GM12878 (cell line): ENCODE measurements around the gene IL22RA2. TPM values are rescaled to one million over a fixed set of nuclear protein-coding genes. Genes with fewer than 3 reads are reported as not detected.

Experiments
- BACH1 ChIP-seq: fragments of 450-650 bp; IDR thresholded peaks from 2 replicates; pipeline ENCODE4 v1.6.1; 2017; ENCODE audit warnings: mild to moderate bottlenecking, borderline replicate concordance
- CEBPB ChIP-seq, 2 experiments: fragments of 150-350 bp in 1 of 2; IDR thresholded peaks; 2 replicates each; pipeline ENCODE4 v1.6.1; 2012 to 2014; ENCODE audit warnings: low read depth in 2 of 2, low read length in 2 of 2, borderline replicate concordance in 1 of 2, inconsistent platforms in 1 of 2
- JUND ChIP-seq: IDR thresholded peaks from 2 replicates; pipeline ENCODE4 v1.6.1; 2012; ENCODE audit warnings: low read depth, mild to moderate bottlenecking, low read length, improper control_type of control experiment, moderate library complexity
- MEF2B ChIP-seq: fragments of 450-650 bp; IDR thresholded peaks from 2 replicates; pipeline ENCODE4 v1.6.1; 2018; ENCODE audit warnings: mild to moderate bottlenecking, moderate library complexity; ENCODE audit not compliant: partially characterized antibody, poor library complexity, severe bottlenecking
- NFXL1 ChIP-seq: fragments of 450-650 bp; IDR thresholded peaks from 2 replicates; pipeline ENCODE4 v1.6.1; 2017; ENCODE audit warnings: antibody characterized with exemption, mild to moderate bottlenecking, borderline replicate concordance
- NFYB ChIP-seq: IDR thresholded peaks from 2 replicates; pipeline ENCODE4 v1.6.1; 2011; ENCODE audit warnings: low read depth, mild to moderate bottlenecking, low read length, improper control_type of control experiment, moderate library complexity; ENCODE audit not compliant: insufficient read depth
- RFX5 ChIP-seq: IDR thresholded peaks from 2 replicates; pipeline ENCODE4 v1.6.1; 2011; ENCODE audit warnings: low read depth, low read length, improper control_type of control experiment
- SPI1 ChIP-seq: IDR thresholded peaks from 2 replicates; pipeline ENCODE4 v1.6.1; 2011; ENCODE audit warnings: low read depth, mild to moderate bottlenecking, low read length, moderate library complexity, borderline replicate concordance; ENCODE audit not compliant: insufficient read depth
- WRNIP1 ChIP-seq: IDR thresholded peaks from 2 replicates; pipeline ENCODE4 v1.6.1; 2011; ENCODE audit warnings: low read depth, low read length, improper control_type of control experiment, borderline replicate concordance
- ZNF274 ChIP-seq: IDR thresholded peaks from one replicate; pipeline ENCODE4 v1.8.0; 2011; ENCODE audit not compliant: insufficient read length, insufficient read depth
- polyA plus RNA-seq, 11 experiments: library from polyadenylated mRNA; depleted of rRNA in 4 of 11; unstranded in 6 of 11; stranded (reverse) in 5 of 11; fragments of >200 nt; fragmentation: Nextera tagmentation in 4 of 11; fragmentation: Illumina TruSeq in 1 of 11; extraction: Ambion mirVana in 4 of 11; extraction: Trizol in 1 of 11; gene quantifications; 1 replicate in 1 of 11; 2 replicates in 10 of 11; pipeline versions ENCODE4 v1.2.1 to v1.2.3, GENCODE V29; 2011 to 2016; ENCODE audit warnings: inconsistent platforms in 2 of 11, missing spikeins in 2 of 11, low read depth in 1 of 11
- total RNA-seq, 4 experiments: library from RNA; depleted of rRNA in 3 of 4; stranded (reverse); fragments of >200 nt in 3 of 4; fragmentation: Illumina TruSeq in 1 of 4; extraction: Trizol in 1 of 4; gene quantifications; 2 replicates each; pipeline versions ENCODE4 v1.2.1 to v1.2.3, GENCODE V29; 2013 to 2021
- TF ChIP-seq, protein P1 (sequence below): fragments of 450-650 bp; IDR thresholded peaks from 2 replicates; pipeline ENCODE4 v1.6.1; 2016; ENCODE audit warnings: mild to moderate bottlenecking
- TF ChIP-seq, protein P2 (sequence below): IDR thresholded peaks from 2 replicates; pipeline ENCODE4 v1.6.1; 2011; ENCODE audit warnings: low read depth, low read length, improper control_type of control experiment, borderline replicate concordance
- TF ChIP-seq, protein P3 (sequence below): fragments of 450-650 bp; IDR thresholded peaks from 2 replicates; pipeline ENCODE4 v1.6.1; 2017; ENCODE audit warnings: mild to moderate bottlenecking, moderate library complexity
- TF ChIP-seq, protein P4 (sequence below): IDR thresholded peaks from 2 replicates; pipeline ENCODE4 v1.6.1; 2011; ENCODE audit warnings: low read depth, mild to moderate bottlenecking, low read length, moderate library complexity, borderline replicate concordance; ENCODE audit errors: extremely low read depth
- TF ChIP-seq, protein P5 (sequence below): fragments of 450-650 bp; conservative IDR thresholded peaks from 2 replicates; pipeline ENCODE4 v1.6.1; 2017; ENCODE audit warnings: mild to moderate bottlenecking, moderate library complexity
- TF ChIP-seq, protein P6 (sequence below): fragments of 450-650 bp; IDR thresholded peaks from 2 replicates; pipeline ENCODE4 v1.6.1; 2014; ENCODE audit warnings: mild to moderate bottlenecking

The IL22RA2 gene
- total and polyA plus RNA-seq, 10 of the 15 experiments (the other 5 are each of a cell fraction or from before 2014, with no cell fraction given) = 0.05 to 0.22 (median 0.09) TPM; not detected in 3

DNA sequence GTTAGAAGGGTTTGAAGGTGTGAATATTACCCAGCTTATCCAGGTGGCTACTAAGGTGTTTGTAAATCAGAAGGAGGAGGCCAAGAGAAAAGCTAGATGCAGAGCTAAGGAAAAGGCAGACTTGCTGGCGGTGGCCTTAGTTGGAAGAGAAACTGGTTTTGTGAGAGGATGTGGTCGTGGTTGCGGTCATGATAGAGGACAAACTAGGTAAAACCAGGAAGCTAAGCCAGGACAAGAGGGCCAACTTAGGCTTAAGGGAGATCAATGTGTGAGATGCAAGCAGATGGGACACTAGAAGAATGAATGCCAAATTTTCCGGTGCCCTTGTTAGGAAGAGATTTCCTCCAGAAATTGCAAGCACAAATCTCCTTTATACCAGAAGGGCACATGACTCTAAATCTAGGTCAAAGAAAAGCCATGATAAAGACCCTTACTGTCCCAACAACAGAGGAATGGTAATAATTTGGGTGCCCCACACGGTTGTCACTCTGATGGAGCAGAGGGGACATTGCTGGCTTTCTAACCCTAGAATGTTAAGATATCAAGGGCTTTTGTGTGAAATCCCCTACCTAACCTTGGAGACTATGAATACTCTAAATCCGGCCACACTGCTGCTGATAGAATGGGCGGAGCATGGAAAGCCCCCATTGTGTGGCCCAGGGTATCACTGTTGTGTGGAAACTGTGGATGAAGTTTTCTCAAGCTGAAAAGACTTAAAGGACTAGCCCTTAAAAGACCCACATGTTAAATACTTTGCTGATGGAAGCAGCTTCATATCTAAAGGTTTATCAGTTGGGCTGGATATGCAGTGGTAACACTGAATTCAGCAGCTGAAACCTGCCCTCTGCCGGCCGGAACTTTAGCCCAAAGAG, 7.8 kb downstream of the IL22RA2 start (continued):
- no peak for TF ChIP-seq MEF2B
- TF ChIP-seq, protein P1, sequence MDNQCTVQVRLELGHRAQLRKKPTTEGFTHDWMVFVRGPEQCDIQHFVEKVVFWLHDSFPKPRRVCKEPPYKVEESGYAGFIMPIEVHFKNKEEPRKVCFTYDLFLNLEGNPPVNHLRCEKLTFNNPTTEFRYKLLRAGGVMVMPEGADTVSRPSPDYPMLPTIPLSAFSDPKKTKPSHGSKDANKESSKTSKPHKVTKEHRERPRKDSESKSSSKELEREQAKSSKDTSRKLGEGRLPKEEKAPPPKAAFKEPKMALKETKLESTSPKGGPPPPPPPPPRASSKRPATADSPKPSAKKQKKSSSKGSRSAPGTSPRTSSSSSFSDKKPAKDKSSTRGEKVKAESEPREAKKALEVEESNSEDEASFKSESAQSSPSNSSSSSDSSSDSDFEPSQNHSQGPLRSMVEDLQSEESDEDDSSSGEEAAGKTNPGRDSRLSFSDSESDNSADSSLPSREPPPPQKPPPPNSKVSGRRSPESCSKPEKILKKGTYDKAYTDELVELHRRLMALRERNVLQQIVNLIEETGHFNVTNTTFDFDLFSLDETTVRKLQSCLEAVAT = peak; percentile 98
- TF ChIP-seq, protein P2, sequence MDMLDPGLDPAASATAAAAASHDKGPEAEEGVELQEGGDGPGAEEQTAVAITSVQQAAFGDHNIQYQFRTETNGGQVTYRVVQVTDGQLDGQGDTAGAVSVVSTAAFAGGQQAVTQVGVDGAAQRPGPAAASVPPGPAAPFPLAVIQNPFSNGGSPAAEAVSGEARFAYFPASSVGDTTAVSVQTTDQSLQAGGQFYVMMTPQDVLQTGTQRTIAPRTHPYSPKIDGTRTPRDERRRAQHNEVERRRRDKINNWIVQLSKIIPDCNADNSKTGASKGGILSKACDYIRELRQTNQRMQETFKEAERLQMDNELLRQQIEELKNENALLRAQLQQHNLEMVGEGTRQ = no peak; the same call in 1 of the 2 replicates
- TF ChIP-seq, protein P3, sequence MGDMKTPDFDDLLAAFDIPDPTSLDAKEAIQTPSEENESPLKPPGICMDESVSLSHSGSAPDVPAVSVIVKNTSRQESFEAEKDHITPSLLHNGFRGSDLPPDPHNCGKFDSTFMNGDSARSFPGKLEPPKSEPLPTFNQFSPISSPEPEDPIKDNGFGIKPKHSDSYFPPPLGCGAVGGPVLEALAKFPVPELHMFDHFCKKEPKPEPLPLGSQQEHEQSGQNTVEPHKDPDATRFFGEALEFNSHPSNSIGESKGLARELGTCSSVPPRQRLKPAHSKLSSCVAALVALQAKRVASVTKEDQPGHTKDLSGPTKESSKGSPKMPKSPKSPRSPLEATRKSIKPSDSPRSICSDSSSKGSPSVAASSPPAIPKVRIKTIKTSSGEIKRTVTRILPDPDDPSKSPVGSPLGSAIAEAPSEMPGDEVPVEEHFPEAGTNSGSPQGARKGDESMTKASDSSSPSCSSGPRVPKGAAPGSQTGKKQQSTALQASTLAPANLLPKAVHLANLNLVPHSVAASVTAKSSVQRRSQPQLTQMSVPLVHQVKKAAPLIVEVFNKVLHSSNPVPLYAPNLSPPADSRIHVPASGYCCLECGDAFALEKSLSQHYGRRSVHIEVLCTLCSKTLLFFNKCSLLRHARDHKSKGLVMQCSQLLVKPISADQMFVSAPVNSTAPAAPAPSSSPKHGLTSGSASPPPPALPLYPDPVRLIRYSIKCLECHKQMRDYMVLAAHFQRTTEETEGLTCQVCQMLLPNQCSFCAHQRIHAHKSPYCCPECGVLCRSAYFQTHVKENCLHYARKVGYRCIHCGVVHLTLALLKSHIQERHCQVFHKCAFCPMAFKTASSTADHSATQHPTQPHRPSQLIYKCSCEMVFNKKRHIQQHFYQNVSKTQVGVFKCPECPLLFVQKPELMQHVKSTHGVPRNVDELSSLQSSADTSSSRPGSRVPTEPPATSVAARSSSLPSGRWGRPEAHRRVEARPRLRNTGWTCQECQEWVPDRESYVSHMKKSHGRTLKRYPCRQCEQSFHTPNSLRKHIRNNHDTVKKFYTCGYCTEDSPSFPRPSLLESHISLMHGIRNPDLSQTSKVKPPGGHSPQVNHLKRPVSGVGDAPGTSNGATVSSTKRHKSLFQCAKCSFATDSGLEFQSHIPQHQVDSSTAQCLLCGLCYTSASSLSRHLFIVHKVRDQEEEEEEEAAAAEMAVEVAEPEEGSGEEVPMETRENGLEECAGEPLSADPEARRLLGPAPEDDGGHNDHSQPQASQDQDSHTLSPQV = peak; percentile 19; the same call in 1 of the 2 replicates
- 0 out of 2 replicates have a peak, but pooled peaks have one; percentile 39 for TF ChIP-seq BACH1
- no peak for TF ChIP-seq WRNIP1
- no peak for TF ChIP-seq SPI1
- no peak for TF ChIP-seq NFYB
- TF ChIP-seq, protein P4, sequence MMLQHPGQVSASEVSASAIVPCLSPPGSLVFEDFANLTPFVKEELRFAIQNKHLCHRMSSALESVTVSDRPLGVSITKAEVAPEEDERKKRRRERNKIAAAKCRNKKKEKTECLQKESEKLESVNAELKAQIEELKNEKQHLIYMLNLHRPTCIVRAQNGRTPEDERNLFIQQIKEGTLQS = no peak
- TF ChIP-seq, protein P5, sequence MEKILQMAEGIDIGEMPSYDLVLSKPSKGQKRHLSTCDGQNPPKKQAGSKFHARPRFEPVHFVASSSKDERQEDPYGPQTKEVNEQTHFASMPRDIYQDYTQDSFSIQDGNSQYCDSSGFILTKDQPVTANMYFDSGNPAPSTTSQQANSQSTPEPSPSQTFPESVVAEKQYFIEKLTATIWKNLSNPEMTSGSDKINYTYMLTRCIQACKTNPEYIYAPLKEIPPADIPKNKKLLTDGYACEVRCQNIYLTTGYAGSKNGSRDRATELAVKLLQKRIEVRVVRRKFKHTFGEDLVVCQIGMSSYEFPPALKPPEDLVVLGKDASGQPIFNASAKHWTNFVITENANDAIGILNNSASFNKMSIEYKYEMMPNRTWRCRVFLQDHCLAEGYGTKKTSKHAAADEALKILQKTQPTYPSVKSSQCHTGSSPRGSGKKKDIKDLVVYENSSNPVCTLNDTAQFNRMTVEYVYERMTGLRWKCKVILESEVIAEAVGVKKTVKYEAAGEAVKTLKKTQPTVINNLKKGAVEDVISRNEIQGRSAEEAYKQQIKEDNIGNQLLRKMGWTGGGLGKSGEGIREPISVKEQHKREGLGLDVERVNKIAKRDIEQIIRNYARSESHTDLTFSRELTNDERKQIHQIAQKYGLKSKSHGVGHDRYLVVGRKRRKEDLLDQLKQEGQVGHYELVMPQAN = no peak
- no peak for TF ChIP-seq CEBPB (IDR thresholded peaks at IDR 0.05; ENCODE audit: borderline replicate concordance in 1 of 2, low read depth in 2 of 2, low read length in 2 of 2)
- TF ChIP-seq ZNF274 = no peak
- TF ChIP-seq RFX5 = no peak
- no peak for TF ChIP-seq NFXL1
- TF ChIP-seq, protein P6, sequence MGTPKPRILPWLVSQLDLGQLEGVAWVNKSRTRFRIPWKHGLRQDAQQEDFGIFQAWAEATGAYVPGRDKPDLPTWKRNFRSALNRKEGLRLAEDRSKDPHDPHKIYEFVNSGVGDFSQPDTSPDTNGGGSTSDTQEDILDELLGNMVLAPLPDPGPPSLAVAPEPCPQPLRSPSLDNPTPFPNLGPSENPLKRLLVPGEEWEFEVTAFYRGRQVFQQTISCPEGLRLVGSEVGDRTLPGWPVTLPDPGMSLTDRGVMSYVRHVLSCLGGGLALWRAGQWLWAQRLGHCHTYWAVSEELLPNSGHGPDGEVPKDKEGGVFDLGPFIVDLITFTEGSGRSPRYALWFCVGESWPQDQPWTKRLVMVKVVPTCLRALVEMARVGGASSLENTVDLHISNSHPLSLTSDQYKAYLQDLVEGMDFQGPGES = no peak
- TF ChIP-seq JUND = no peak
